GM23338 (cell line): ENCODE data around the gene TGIF1. TPM values are rescaled to one million over a fixed set of nuclear protein-coding genes. Genes with fewer than 3 reads are reported as not detected.

ENCODE experiments used
- ATAC-seq: fragments of 200-7000 bp; cut with Tn5 transposase; 3 replicates; pipeline ENCODE4 v1.9.1; 2020
- DNase-seq: peaks from one replicate; pipeline ENCODE4 v3.0.0-alpha.2; 2015; ENCODE audit warnings: low spot score
- H2AFZ ChIP-seq: fragments of 200-600 bp; sonication (generic); 2 replicates; pipeline ENCODE4 v1.8.0; 2016; ENCODE audit warnings: antibody characterized with exemption, mild to moderate bottlenecking, moderate library complexity
- H3F3A ChIP-seq: fragments of 200-600 bp; sonication (generic); replicated peaks from 2 replicates; pipeline ENCODE4 v1.8.0; 2017; ENCODE audit warnings: antibody characterized with exemption, mixed run types, low read depth
- H3K27ac ChIP-seq: fragments of 200-600 bp; sonication (generic); 2 replicates; pipeline ENCODE4 v1.6.1; 2016; ENCODE audit warnings: low read depth
- H3K27me3 ChIP-seq: fragments of 200-600 bp; sonication (generic); 2 replicates; pipeline ENCODE4 v1.8.0; 2016; ENCODE audit warnings: mild to moderate bottlenecking, mixed run types, moderate library complexity; ENCODE audit not compliant: insufficient read depth
- H3K36me3 ChIP-seq: fragments of 200-600 bp; sonication (generic); 2 replicates; pipeline ENCODE4 v1.8.0; 2016; ENCODE audit warnings: mild to moderate bottlenecking; ENCODE audit not compliant: insufficient read depth
- H3K4me1 ChIP-seq: fragments of 200-600 bp; sonication (generic); 2 replicates; pipeline ENCODE4 v1.8.0; 2016; ENCODE audit warnings: mild to moderate bottlenecking, moderate library complexity; ENCODE audit not compliant: insufficient read depth
- H3K4me2 ChIP-seq: fragments of 200-600 bp; sonication (generic); 2 replicates; pipeline ENCODE4 v1.7.1; 2017; ENCODE audit warnings: mixed run types
- H3K4me3 ChIP-seq: fragments of 200-600 bp; sonication (generic); 2 replicates; pipeline ENCODE4 v1.6.1; 2016; ENCODE audit warnings: mixed run types
- H3K79me2 ChIP-seq: fragments of 200-600 bp; sonication (generic); replicated peaks from 2 replicates; pipeline ENCODE4 v1.8.0; 2017; ENCODE audit warnings: mild to moderate bottlenecking; ENCODE audit not compliant: insufficient read depth
- H3K9me2 ChIP-seq: fragments of 200-600 bp; sonication (generic); 2 replicates; pipeline ENCODE4 v1.8.0; 2017; ENCODE audit not compliant: insufficient read depth
- H4K20me1 ChIP-seq: fragments of 200-600 bp; sonication (generic); replicated peaks from 2 replicates; pipeline ENCODE4 v1.8.0; 2017; ENCODE audit warnings: mild to moderate bottlenecking; ENCODE audit not compliant: insufficient read depth
- H3K27ac Mint-ChIP-seq: 2 replicates; pipeline ENCODE4 v1.8.0; 2020; ENCODE audit warnings: inconsistent platforms, mild to moderate bottlenecking, moderate library complexity, mixed read lengths
- H3K27me3 Mint-ChIP-seq: 3 replicates; pipeline ENCODE4 v1.8.0; 2022; ENCODE audit warnings: low read depth, mild to moderate bottlenecking, moderate library complexity, mixed read lengths, inconsistent platforms; ENCODE audit not compliant: insufficient read depth, poor library complexity
- H3K36me3 Mint-ChIP-seq: 3 replicates; pipeline ENCODE4 v1.8.0; 2021; ENCODE audit warnings: low read depth, mild to moderate bottlenecking, inconsistent platforms, moderate library complexity, mixed read lengths
- H3K4me1 Mint-ChIP-seq: 3 replicates; pipeline ENCODE4 v1.8.0; 2020; ENCODE audit warnings: mild to moderate bottlenecking, inconsistent platforms, mixed read lengths
- H3K4me3 Mint-ChIP-seq: 3 replicates; pipeline ENCODE4 v1.8.0; 2021; ENCODE audit warnings: moderate library complexity, mild to moderate bottlenecking, inconsistent platforms, mixed read lengths
- H3K9me3 Mint-ChIP-seq: 3 replicates; pipeline ENCODE4 v1.8.0; 2020; ENCODE audit warnings: moderate library complexity, mild to moderate bottlenecking, inconsistent platforms, mixed read lengths
- EZH2 ChIP-seq: fragments of 200-600 bp; sonication (generic); IDR thresholded peaks from one replicate; pipeline ENCODE4 v1.8.0; 2017; ENCODE audit warnings: antibody characterized with exemption, mild to moderate bottlenecking, low read depth; ENCODE audit not compliant: unreplicated experiment
- EZH2phosphoT487 ChIP-seq: fragments of 200-600 bp; sonication (generic); IDR thresholded peaks from one replicate; pipeline ENCODE4 v1.8.1; 2018; ENCODE audit warnings: antibody characterized with exemption; ENCODE audit not compliant: unreplicated experiment
- JUNB ChIP-seq: IDR thresholded peaks from one replicate; pipeline ENCODE4 v1.6.1; 2016; ENCODE audit warnings: antibody characterized with exemption; ENCODE audit not compliant: unreplicated experiment
- NANOG ChIP-seq: IDR thresholded peaks from 2 replicates; pipeline ENCODE4 v1.6.1; 2016; ENCODE audit warnings: antibody characterized with exemption, borderline replicate concordance
- POLR2AphosphoS5 ChIP-seq: IDR thresholded peaks from 2 replicates; pipeline ENCODE4 v1.6.1; 2016; ENCODE audit warnings: antibody characterized with exemption, low read depth
- ZNF114 ChIP-seq: fragments of 250-450 bp; sonication (Bioruptor Pico); IDR thresholded peaks from 2 replicates; pipeline ENCODE4 v1.5.0; 2020; ENCODE audit warnings: mild to moderate bottlenecking, moderate library complexity
- ZNF331 ChIP-seq: fragments of 250-450 bp; sonication (Bioruptor Pico); IDR thresholded peaks from 2 replicates; pipeline ENCODE4 v1.5.0; 2020; ENCODE audit warnings: low read depth, mild to moderate bottlenecking, moderate library complexity
- polyA plus RNA-seq: library from polyadenylated mRNA; unstranded; fragments of >200 nt; fragmentation: Nextera tagmentation; extraction: Ambion mirVana; gene quantifications from 2 replicates; pipeline ENCODE4 v1.2.1, GENCODE V29; 2016
- total RNA-seq: library from RNA; depleted of rRNA; stranded (reverse); fragments of >200 nt; shearing (Covaris generic); gene quantifications from 2 replicates; pipeline ENCODE4 v1.2.3, GENCODE V29; 2014
- TF ChIP-seq, protein P1 (sequence below): IDR thresholded peaks from 2 replicates; pipeline ENCODE4 v1.6.1; 2016; ENCODE audit warnings: antibody characterized with exemption
- TF ChIP-seq, protein P2 (sequence below), 2 experiments: fragments of 200-600 bp in 1 of 2; sonication (generic) in 1 of 2; conservative IDR thresholded peaks; 2 replicates each; pipeline versions ENCODE4 v1.5.1 to v1.6.1; 2016 to 2017; ENCODE audit warnings: antibody characterized with exemption in 2 of 2, low read depth in 2 of 2, mild to moderate bottlenecking in 2 of 2, moderate library complexity in 1 of 2
- TF ChIP-seq, protein P3 (sequence below): IDR thresholded peaks from one replicate; pipeline ENCODE4 v1.6.1; 2018; ENCODE audit warnings: antibody characterized with exemption; ENCODE audit not compliant: unreplicated experiment

TGIF1 gene
- total and polyA plus RNA-seq, 2 experiments from 2014 or later = 294 to 316 TPM

DNA sequence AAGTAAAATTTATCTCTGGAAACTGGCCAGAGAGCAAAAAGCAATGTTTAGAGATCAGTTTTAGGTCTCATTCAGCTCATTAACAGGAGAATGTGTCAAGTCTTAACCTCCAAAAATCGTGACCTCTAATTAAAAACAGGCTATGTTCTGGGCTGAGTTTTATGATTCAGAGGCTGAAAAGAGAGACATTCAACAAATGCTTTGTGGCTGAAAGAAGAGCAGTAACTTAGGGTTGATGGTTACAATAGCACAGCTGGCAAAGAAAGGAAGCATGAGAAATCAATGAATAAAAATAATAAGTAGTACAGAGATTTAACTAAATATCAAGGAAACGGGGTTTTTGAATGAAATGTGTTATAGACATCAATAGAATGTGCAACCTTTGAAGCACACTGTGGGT lies 13.1 kb downstream of the TGIF1 start:
- ATAC-seq (no peak), DNase-seq (no peak)
- no peak overlapping the region for H3K4me2 ChIP-seq
- no peaks in the 10 kb centered on the region for H3K9me2 ChIP-seq
- H3K9me3 Mint-ChIP-seq = no peaks in the 10 kb centered on the region; the same call in 2 of the 3 replicates
- H2AFZ ChIP-seq = no peak overlapping the region
- H3K4me1 ChIP-seq = peaks cover 47% of the 10 kb centered on the region
- H4K20me1 ChIP-seq = no peaks in the 10 kb centered on the region
- TF ChIP-seq, protein P1, sequence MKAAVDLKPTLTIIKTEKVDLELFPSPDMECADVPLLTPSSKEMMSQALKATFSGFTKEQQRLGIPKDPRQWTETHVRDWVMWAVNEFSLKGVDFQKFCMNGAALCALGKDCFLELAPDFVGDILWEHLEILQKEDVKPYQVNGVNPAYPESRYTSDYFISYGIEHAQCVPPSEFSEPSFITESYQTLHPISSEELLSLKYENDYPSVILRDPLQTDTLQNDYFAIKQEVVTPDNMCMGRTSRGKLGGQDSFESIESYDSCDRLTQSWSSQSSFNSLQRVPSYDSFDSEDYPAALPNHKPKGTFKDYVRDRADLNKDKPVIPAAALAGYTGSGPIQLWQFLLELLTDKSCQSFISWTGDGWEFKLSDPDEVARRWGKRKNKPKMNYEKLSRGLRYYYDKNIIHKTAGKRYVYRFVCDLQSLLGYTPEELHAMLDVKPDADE = no peak
- 0 out of 2 replicates have a peak, but pooled peaks have one; percentile 27 for TF ChIP-seq POLR2AphosphoS5
- peak overlapping the region; percentile 34 for H3K27ac ChIP-seq
- peaks cover 17% of the 10 kb centered on the region for H3K79me2 ChIP-seq
- no peaks in the 10 kb centered on the region for H3K27me3 ChIP-seq
- H3K4me3 Mint-ChIP-seq = no peak overlapping the region
- peaks cover 11% of the 10 kb centered on the region for H3K27me3 Mint-ChIP-seq
- H3K27ac Mint-ChIP-seq = no peak overlapping the region
- no peak overlapping the region for H3K4me3 ChIP-seq
- peaks cover 9% of the 10 kb centered on the region; the same call in 1 of the 2 replicates for H3K36me3 ChIP-seq
- peaks cover 22% of the 10 kb centered on the region for H3F3A ChIP-seq
- peaks cover 43% of the 10 kb centered on the region for H3K36me3 Mint-ChIP-seq
- H3K4me1 Mint-ChIP-seq = peaks cover 56% of the 10 kb centered on the region

DNA sequence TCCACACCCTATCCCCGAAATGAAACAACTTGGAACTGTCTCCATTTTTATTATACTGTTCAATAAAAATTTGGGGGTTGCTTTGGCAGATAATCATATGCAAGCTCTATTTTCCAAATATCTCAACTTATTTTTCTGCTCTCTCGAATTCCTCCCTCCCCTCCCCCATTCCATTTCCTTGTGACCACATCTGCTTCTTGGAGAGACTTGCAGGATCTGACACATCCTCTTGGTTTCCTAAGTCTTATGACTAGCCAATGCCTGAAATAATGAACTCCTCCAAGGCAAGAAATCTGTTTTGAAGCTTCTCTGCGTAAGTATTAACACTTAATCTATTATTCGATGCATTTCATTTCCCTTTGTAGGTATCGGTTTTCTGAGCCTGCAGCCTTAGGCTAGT lies 16.1 kb downstream of the TGIF1 start:
- no peak overlapping the region for H3K4me3 ChIP-seq
- peaks cover 29% of the 10 kb centered on the region for H3K4me1 ChIP-seq
- Mint-ChIP-seq H3K4me3 (no peak overlapping the region; the same call in 2 of the 3 replicates), H3K4me1 (peaks cover 47% of the 10 kb centered on the region), H3K27me3 (peaks cover 6% of the 10 kb centered on the region), H3K36me3 (peaks cover 15% of the 10 kb centered on the region; the same call in 2 of the 3 replicates), H3K27ac (no peak overlapping the region), H3K9me3 (no peaks in the 10 kb centered on the region; the same call in 2 of the 3 replicates)
- no peaks in the 10 kb centered on the region for H3K9me2 ChIP-seq
- H3K27me3 ChIP-seq = no peaks in the 10 kb centered on the region
- peak overlapping the region; percentile 78; the same call in 1 of the 2 replicates for H3K27ac ChIP-seq
- no peaks in the 10 kb centered on the region for H3K79me2 ChIP-seq
- no peaks in the 10 kb centered on the region for H4K20me1 ChIP-seq
- no peaks in the 10 kb centered on the region for H3K36me3 ChIP-seq
- H3F3A ChIP-seq = peaks cover 17% of the 10 kb centered on the region
- H3K4me2 ChIP-seq = peak overlapping the region; percentile 57
- H2AFZ ChIP-seq = no peak overlapping the region
- DNase-seq (no peak), ATAC-seq (no peak)
- TF ChIP-seq NANOG = no peak
- no peak for TF ChIP-seq ZNF114 (CRISPR knock-in tag)
- TF ChIP-seq EZH2 = no peak
- TF ChIP-seq, protein P2, sequence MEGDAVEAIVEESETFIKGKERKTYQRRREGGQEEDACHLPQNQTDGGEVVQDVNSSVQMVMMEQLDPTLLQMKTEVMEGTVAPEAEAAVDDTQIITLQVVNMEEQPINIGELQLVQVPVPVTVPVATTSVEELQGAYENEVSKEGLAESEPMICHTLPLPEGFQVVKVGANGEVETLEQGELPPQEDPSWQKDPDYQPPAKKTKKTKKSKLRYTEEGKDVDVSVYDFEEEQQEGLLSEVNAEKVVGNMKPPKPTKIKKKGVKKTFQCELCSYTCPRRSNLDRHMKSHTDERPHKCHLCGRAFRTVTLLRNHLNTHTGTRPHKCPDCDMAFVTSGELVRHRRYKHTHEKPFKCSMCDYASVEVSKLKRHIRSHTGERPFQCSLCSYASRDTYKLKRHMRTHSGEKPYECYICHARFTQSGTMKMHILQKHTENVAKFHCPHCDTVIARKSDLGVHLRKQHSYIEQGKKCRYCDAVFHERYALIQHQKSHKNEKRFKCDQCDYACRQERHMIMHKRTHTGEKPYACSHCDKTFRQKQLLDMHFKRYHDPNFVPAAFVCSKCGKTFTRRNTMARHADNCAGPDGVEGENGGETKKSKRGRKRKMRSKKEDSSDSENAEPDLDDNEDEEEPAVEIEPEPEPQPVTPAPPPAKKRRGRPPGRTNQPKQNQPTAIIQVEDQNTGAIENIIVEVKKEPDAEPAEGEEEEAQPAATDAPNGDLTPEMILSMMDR (conservative IDR thresholded peaks at IDR 0.05; ENCODE audit: low read depth in 2 of 2) = no peak
- TF ChIP-seq, protein P1 = no peak
- TF ChIP-seq JUNB = no peak
- no peak for TF ChIP-seq ZNF331 (CRISPR knock-in tag)
- no peak for TF ChIP-seq POLR2AphosphoS5
- TF ChIP-seq EZH2phosphoT487 = no peak
- TF ChIP-seq, protein P3, sequence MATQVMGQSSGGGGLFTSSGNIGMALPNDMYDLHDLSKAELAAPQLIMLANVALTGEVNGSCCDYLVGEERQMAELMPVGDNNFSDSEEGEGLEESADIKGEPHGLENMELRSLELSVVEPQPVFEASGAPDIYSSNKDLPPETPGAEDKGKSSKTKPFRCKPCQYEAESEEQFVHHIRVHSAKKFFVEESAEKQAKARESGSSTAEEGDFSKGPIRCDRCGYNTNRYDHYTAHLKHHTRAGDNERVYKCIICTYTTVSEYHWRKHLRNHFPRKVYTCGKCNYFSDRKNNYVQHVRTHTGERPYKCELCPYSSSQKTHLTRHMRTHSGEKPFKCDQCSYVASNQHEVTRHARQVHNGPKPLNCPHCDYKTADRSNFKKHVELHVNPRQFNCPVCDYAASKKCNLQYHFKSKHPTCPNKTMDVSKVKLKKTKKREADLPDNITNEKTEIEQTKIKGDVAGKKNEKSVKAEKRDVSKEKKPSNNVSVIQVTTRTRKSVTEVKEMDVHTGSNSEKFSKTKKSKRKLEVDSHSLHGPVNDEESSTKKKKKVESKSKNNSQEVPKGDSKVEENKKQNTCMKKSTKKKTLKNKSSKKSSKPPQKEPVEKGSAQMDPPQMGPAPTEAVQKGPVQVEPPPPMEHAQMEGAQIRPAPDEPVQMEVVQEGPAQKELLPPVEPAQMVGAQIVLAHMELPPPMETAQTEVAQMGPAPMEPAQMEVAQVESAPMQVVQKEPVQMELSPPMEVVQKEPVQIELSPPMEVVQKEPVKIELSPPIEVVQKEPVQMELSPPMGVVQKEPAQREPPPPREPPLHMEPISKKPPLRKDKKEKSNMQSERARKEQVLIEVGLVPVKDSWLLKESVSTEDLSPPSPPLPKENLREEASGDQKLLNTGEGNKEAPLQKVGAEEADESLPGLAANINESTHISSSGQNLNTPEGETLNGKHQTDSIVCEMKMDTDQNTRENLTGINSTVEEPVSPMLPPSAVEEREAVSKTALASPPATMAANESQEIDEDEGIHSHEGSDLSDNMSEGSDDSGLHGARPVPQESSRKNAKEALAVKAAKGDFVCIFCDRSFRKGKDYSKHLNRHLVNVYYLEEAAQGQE = no peak
